ENCODE measurements around the gene CTSF.
"Not testable (repeated sequence)": the region's sequence is repeated elsewhere in the genome, so short reads cannot be mapped to it uniquely, and the experiment has no call there.

CTSF gene

GRCh38 chr11:66568124-66568916 lies at the start of gene CTSF:
Gene CTSF (minus strand): TSS chr11:66568606. CDS start chr11:66568486, 120 bp downstream.
- peak; percentile 44 to 61 for DNase-seq (ENCODE audit: low read depth in 1 of 2, low spot score in 1 of 2)

- DNase-seq (ENCODE audit: low read depth in 1 of 2, low spot score in 1 of 2): no peak
Measured at GRCh38 chr11:66617155-66617834, 48.9 kb upstream of the CTSF start.

- DNase-seq (ENCODE audit: low read depth in 1 of 2, low spot score in 1 of 2): peak; percentile 95
Measured at GRCh38 chr11:66616379-66617154, 48.2 kb upstream of the CTSF start, which contains the start of gene RBM14. Gene RBM14 (plus strand): TSS chr11:66616630. CDS start chr11:66616721, 91 bp downstream.

GRCh38 chr11:66614073-66614472 lies 45.7 kb upstream of the CTSF start:
- DNase-seq (ENCODE audit: low read depth in 1 of 2, low spot score in 1 of 2): no peak

- DNase-seq (ENCODE audit: low read depth in 1 of 2, low spot score in 1 of 2): no peak
Measured at GRCh38 chr11:66612458-66612857, 44.1 kb upstream of the CTSF start.

- no peak for DNase-seq (ENCODE audit: low read depth in 1 of 2, low spot score in 1 of 2)
Measured at GRCh38 chr11:66609721-66610617, 41.6 kb upstream of the CTSF start.

- no peak for DNase-seq (ENCODE audit: low read depth in 1 of 2, low spot score in 1 of 2)
Measured at GRCh38 chr11:66607126-66607834, 38.9 kb upstream of the CTSF start.

GRCh38 chr11:66606608-66607007 lies 38.2 kb upstream of the CTSF start:
- DNase-seq (ENCODE audit: low read depth in 1 of 2, low spot score in 1 of 2): not testable (repeated sequence)

GRCh38 chr11:66604155-66604554 lies 35.7 kb upstream of the CTSF start:
- DNase-seq (ENCODE audit: low read depth in 1 of 2, low spot score in 1 of 2): no peak

GRCh38 chr11:66603072-66603471 lies 34.7 kb upstream of the CTSF start:
- no peak for DNase-seq (ENCODE audit: low read depth in 1 of 2, low spot score in 1 of 2)

- DNase-seq (ENCODE audit: low read depth in 1 of 2, low spot score in 1 of 2): no peak
Measured at GRCh38 chr11:66600631-66601233, 32.3 kb upstream of the CTSF start.

GRCh38 chr11:66600219-66600618 lies 31.8 kb upstream of the CTSF start:
- DNase-seq (ENCODE audit: low read depth in 1 of 2, low spot score in 1 of 2): no peak

GRCh38 chr11:66598993-66599392 lies 30.6 kb upstream of the CTSF start:
- no peak for DNase-seq (ENCODE audit: low read depth in 1 of 2, low spot score in 1 of 2)

GRCh38 chr11:66595245-66595904 lies 27.0 kb upstream of the CTSF start:
- DNase-seq (ENCODE audit: low read depth in 1 of 2, low spot score in 1 of 2): no peak

GRCh38 chr11:66593650-66594049 lies 25.2 kb upstream of the CTSF start:
- DNase-seq (ENCODE audit: low read depth in 1 of 2, low spot score in 1 of 2): no peak

GRCh38 chr11:66593303-66593635 lies 24.9 kb upstream of the CTSF start:
- no peak for DNase-seq (ENCODE audit: low read depth in 1 of 2, low spot score in 1 of 2)

- DNase-seq (ENCODE audit: low read depth in 1 of 2, low spot score in 1 of 2): peak; percentile 98
Measured at GRCh38 chr11:66592457-66593302, 24.3 kb upstream of the CTSF start, which contains the start of the genes CCDC87 and CCS. Gene CCDC87 (minus strand): TSS chr11:66593063. CDS start chr11:66593015, 48 bp downstream. Gene CCS (plus strand): TSS chr11:66593185. CDS start chr11:66593262, 77 bp downstream.

- DNase-seq (ENCODE audit: low read depth in 1 of 2, low spot score in 1 of 2): no peak
Measured at GRCh38 chr11:66591175-66591574, 22.8 kb upstream of the CTSF start.

All from stimulated activated CD4-positive, alpha-beta T cell treated with anti-CD3 and anti-CD28 coated beads, Interleukin-15, amount 100 ng/mL, for 1 hour (primary cell).